C4-2B (cell line): ENCODE data around the gene CNRIP1.

Experiments used
- ZFX ChIP-seq: fragments of 450-650 bp; IDR thresholded peaks from 2 replicates; pipeline ENCODE4 v1.6.1; 2017
- TF ChIP-seq, protein P1 (sequence below): fragments of 450-650 bp; conservative IDR thresholded peaks from 2 replicates; pipeline ENCODE4 v1.5.1; 2017; ENCODE audit warnings: mild to moderate bottlenecking

DNA sequence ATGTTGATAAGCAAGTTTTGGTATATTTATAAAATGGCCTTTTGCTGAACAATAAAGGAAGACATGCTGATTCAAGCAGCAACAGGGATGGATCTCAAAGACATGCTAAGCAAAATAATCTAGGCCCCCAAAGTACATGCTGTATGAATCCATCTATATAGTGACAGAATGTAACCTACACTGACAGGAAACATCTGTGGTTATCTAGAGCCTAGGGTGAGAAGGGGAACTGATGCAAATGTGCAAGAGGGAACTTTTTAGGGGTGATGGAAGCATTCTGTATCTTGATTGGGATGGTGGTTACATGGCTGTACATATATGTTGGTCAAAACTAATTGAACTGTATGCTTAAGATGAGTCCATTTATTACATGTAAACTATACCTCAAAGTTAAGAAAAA lies 24.2 kb downstream of the CNRIP1 start:
- TF ChIP-seq, protein P1, sequence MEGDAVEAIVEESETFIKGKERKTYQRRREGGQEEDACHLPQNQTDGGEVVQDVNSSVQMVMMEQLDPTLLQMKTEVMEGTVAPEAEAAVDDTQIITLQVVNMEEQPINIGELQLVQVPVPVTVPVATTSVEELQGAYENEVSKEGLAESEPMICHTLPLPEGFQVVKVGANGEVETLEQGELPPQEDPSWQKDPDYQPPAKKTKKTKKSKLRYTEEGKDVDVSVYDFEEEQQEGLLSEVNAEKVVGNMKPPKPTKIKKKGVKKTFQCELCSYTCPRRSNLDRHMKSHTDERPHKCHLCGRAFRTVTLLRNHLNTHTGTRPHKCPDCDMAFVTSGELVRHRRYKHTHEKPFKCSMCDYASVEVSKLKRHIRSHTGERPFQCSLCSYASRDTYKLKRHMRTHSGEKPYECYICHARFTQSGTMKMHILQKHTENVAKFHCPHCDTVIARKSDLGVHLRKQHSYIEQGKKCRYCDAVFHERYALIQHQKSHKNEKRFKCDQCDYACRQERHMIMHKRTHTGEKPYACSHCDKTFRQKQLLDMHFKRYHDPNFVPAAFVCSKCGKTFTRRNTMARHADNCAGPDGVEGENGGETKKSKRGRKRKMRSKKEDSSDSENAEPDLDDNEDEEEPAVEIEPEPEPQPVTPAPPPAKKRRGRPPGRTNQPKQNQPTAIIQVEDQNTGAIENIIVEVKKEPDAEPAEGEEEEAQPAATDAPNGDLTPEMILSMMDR = no peak
- TF ChIP-seq ZFX = no peak
